Measurements from ENCODE around the gene HOXC10.

- TF ChIP-seq ZNF274 (IDR thresholded peaks at IDR 0.05; ENCODE audit: borderline replicate concordance, extremely low read depth, low read length) = no peak
- TF ChIP-seq CTCF (IDR thresholded peaks at IDR 0.05; ENCODE audit: control extremely low read depth in 1 of 3, insufficient read depth in 1 of 3, low read depth in 1 of 3, low read length in 3 of 3) = no peak
- TF ChIP-seq MAFK (IDR thresholded peaks at IDR 0.05; ENCODE audit: low read depth, low read length) = no peak
- no peak for TF ChIP-seq POLR2A (IDR thresholded peaks at IDR 0.05; ENCODE audit: control extremely low read depth in 1 of 2, low read depth in 2 of 2, low read length in 2 of 2)
- TF ChIP-seq MAX (IDR thresholded peaks at IDR 0.05) = no peak
- no peak for TF ChIP-seq EP300 (IDR thresholded peaks at IDR 0.05; ENCODE audit: borderline replicate concordance in 1 of 2, low read depth in 2 of 2, low read length in 2 of 2)
- no peak for TF ChIP-seq SRF (IDR thresholded peaks at IDR 0.05; ENCODE audit: low read depth, low read length)
- peak; percentile 86 for TF ChIP-seq EZH2 (IDR thresholded peaks at IDR 0.05; ENCODE audit: low read depth, low read length, severe bottlenecking)
- no peak for TF ChIP-seq CBX5 (IDR thresholded peaks at IDR 0.05; ENCODE audit: low read depth, low read length)
Observed at GRCh38 chr12:54022960-54023884, 38.3 kb downstream of the HOXC10 start.
